Breast epithelium (tissue), 3 donors: Measurements from ENCODE around the gene ARHGAP26.

Source experiments
- CTCF ChIP-seq, 3 donors: fragments of 450-650 bp; IDR thresholded peaks; one replicate each; pipeline ENCODE4 v1.5.1; 2016 to 2017; ENCODE audit warnings: antibody characterized with exemption in 3 of 3, mild to moderate bottlenecking in 3 of 3, moderate library complexity in 3 of 3
- POLR2A ChIP-seq: fragments of 450-650 bp; IDR thresholded peaks from one replicate; pipeline ENCODE4 v1.6.1; 2016; ENCODE audit warnings: antibody characterized with exemption, mild to moderate bottlenecking, moderate library complexity
- POLR2AphosphoS5 ChIP-seq, 3 donors: sonication (generic); formaldehyde crosslinking; IDR thresholded peaks; one replicate each; pipeline ENCODE4 v1.6.1; 2017; ENCODE audit warnings: antibody characterized with exemption in 3 of 3

GRCh38 chr5:143268388-143268787, 498.2 kb downstream of the ARHGAP26 start:
- TF ChIP-seq CTCF (IDR thresholded peaks at IDR 0.05) (no peak), POLR2A (no peak), POLR2AphosphoS5 (IDR thresholded peaks at IDR 0.05) (no peak)
